Spleen (tissue), 11 donors: ENCODE results near the gene UBXN11. TPM values are rescaled to one million over a fixed set of nuclear protein-coding genes. Genes with fewer than 3 reads are reported as not detected.

Experiments
- DNase-seq: peaks from one replicate; pipeline ENCODE4 v3.0.0-alpha.2; 2020
- H3K27ac ChIP-seq, 8 donors: fragments of 200-600 bp; sonication (generic) in 7 of 8; 1 replicate in 4 of 8; 2 replicates in 4 of 8; pipeline versions ENCODE4 v1.5.0 to v1.8.0; 2016 to 2021; ENCODE audit warnings: inconsistent platforms in 4 of 8, mild to moderate bottlenecking in 4 of 8, moderate library complexity in 1 of 8
- H3K27me3 ChIP-seq, 7 donors: fragments of 200-600 bp; sonication (generic) in 6 of 7; replicated peaks in 1 of 7; 1 replicate in 4 of 7; 2 replicates in 3 of 7; pipeline versions ENCODE4 v1.5.0 to v1.8.0; 2016 to 2021; ENCODE audit warnings: inconsistent platforms in 3 of 7, mild to moderate bottlenecking in 1 of 7
- H3K36me3 ChIP-seq, 6 donors: fragments of 200-600 bp; sonication (generic) in 5 of 6; 1 replicate in 4 of 6; 2 replicates in 2 of 6; pipeline versions ENCODE4 v1.5.0 to v1.8.0; 2016 to 2021; ENCODE audit warnings: inconsistent platforms in 2 of 6
- H3K4me1 ChIP-seq, 6 donors: fragments of 200-600 bp; sonication (generic) in 5 of 6; 1 replicate in 3 of 6; 2 replicates in 3 of 6; pipeline versions ENCODE4 v1.5.0 to v1.8.0; 2016 to 2021; ENCODE audit warnings: inconsistent platforms in 3 of 6
- H3K4me3 ChIP-seq, 8 donors: fragments of 200-600 bp; sonication (generic) in 7 of 8; 1 replicate in 4 of 8; 2 replicates in 4 of 8; pipeline versions ENCODE4 v1.5.0 to v1.8.0; 2016 to 2021; ENCODE audit warnings: inconsistent platforms in 4 of 8, mild to moderate bottlenecking in 4 of 8, moderate library complexity in 2 of 8
- H3K9me3 ChIP-seq, 8 donors: fragments of 200-600 bp; sonication (generic) in 7 of 8; 1 replicate in 4 of 8; 2 replicates in 4 of 8; pipeline versions ENCODE4 v1.5.0 to v1.8.0; 2016 to 2021; ENCODE audit warnings: inconsistent platforms in 4 of 8
- POLR2A ChIP-seq, 3 donors: fragments of 450-650 bp; IDR thresholded peaks; one replicate each; pipeline ENCODE4 v1.5.1; 2017; ENCODE audit warnings: antibody characterized with exemption in 3 of 3, mild to moderate bottlenecking in 1 of 3
- POLR2AphosphoS5 ChIP-seq, 3 donors: sonication (generic); formaldehyde crosslinking; IDR thresholded peaks; one replicate each; pipeline ENCODE4 v1.5.1; 2017; ENCODE audit warnings: antibody characterized with exemption in 3 of 3
- WGBS, 5 donors: extraction: QIAGEN DNeasy Blood & Tissue Kit in 3 of 5; methylation state at CpG; one replicate each; pipeline versions ENCODE4 v1.1.5 to v1.1.7; 2013 to 2018; 5-methylcytosine and 5-hydroxymethylcytosine counted together
- intact Hi-C: fragments of 100-400 bp; cut with DNase I; formaldehyde crosslinking; loops from one replicate; pipeline ENCODE4 v1.15.0; 2023; ENCODE audit warnings: low total_unique reads
- polyA plus RNA-seq, 3 donors: library from polyadenylated mRNA; stranded (reverse); fragments of 200-250 nt; gene quantifications; one replicate each; pipeline ENCODE4 v1.2.1, GENCODE V29; 2013
- total RNA-seq, 7 donors: library from RNA; depleted of rRNA in 3 of 7; stranded (reverse); fragments of >200 nt in 3 of 7; fragmentation: NEBNext Ultra II Directional in 4 of 7; extraction: Animal tissue kit (Norgen Biotek cat#: 25700) in 4 of 7; gene quantifications; one replicate each; pipeline versions ENCODE4 v1.1.0 to v1.2.1, GENCODE V29; 2016 to 2021
- TF ChIP-seq, protein P1 (sequence below), 11 experiments: fragments of 200-600 bp in 7 of 11; fragments of 450-650 bp in 4 of 11; sonication (generic) in 4 of 11; IDR thresholded peaks in 8 of 11; conservative IDR thresholded peaks in 3 of 11; 1 replicate in 7 of 11; 2 replicates in 4 of 11; pipeline versions ENCODE4 v1.4.0 to v1.8.0; 2016 to 2021; ENCODE audit warnings: antibody characterized with exemption in 11 of 11, inconsistent platforms in 4 of 11, mild to moderate bottlenecking in 1 of 11
- donor health status: healthy with polysubstance abuse.
- donor health status: DM: no; HTN: no; CAD: no; lungs with moderate emphysema.
- donor health status: DM: no; HTN: no; CAD: no.
- donor health status: Bipolar disorder and iron deficiency.
- donor health status: healthy.
- donor health status: DM: no; HTN: no; CAD: no.
- donor health status: DM: yes; HTN: yes; CAD: no.

UBXN11 gene
- total and polyA plus RNA-seq, 10 donors, result 25.1 to 67.8 (median 49.2) TPM

- WGBS, 5 donors, result 36 to 53% (median 44%) methylated on average over 10 to 11 of the region's 11 CpGs
- TF ChIP-seq POLR2AphosphoS5 (IDR thresholded peaks at IDR 0.05) (peak; percentile 2 to 59 (median 48)), POLR2A (IDR thresholded peaks at IDR 0.05) (no peak)
- intact Hi-C loops, result no loop called here
- no peaks in the 10 kb centered on the region for H3K27me3 ChIP-seq
- peaks cover 61 to 81% (median 79%) of the 10 kb centered on the region in 6 donors for H3K4me1 ChIP-seq
- peaks cover 0 to 29% (median 0%) of the 10 kb centered on the region in 6 donors for H3K36me3 ChIP-seq
- H3K4me3 ChIP-seq, result peak overlapping the region in 1 of 8 donors; percentile 49
- DNase-seq, result peak; percentile 87
- peak overlapping the region; percentile 84 to 99 (median 94) for H3K27ac ChIP-seq
- no peaks in the 10 kb centered on the region for H3K9me3 ChIP-seq
Observed at GRCh38 chr1:26290122-26290881, 16.1 kb downstream of the UBXN11 start.

DNA sequence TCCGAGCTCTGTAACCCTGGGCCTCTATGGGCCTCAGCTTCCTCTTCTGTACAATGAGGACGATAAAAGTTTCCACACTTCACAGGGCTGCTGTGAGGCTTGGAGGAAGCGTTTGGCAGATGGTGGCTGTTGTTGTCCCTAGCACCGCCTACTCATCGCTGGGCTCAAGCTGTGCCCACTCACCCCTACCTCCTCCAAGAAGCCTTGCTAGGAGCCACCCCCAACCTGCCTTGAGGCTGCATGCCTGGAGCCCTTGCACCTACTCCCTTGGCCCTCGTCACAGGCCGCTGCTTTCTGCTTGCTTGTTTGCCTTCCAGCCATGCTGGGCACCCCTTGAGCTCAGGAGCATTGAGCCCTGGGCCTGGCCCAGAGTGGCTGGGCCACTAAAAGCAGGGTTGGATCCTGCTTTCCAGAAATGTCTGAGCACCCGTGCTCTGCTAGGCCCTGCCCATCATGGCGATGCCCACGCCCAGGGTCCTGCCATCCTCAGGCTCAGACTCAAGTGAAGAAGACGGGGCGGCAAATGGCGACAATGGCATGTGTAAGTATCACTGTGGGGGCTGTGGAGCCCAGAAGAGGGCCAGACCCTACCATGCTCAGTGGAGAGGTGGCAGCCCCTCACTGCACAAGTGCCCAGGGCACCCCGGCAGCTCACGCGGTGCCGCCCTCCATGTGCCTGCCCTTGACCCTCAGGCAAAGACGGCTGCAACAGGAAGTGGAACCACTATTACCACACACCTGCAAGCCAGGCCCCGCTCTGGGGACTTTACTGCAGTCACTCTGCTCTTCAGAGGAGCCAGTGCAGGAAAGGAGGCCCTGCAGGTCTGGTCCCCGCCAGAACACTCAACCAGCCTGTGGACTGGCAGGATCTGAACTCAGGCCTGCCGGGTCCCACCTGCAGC, 17.0 kb downstream of the UBXN11 start:
- Histone ChIP-seq H3K4me1 (peaks cover 70 to 90% (median 88%) of the 10 kb centered on the region in 6 donors), H3K27me3 (no peaks in the 10 kb centered on the region), H3K27ac (peak overlapping the region; percentile 84 to 99 (median 94)), H3K36me3 (peaks cover 0 to 28% (median 0%) of the 10 kb centered on the region in 6 donors), H3K4me3 (peak overlapping the region in 1 of 8 donors; percentile 49), H3K9me3 (no peaks in the 10 kb centered on the region)
- intact Hi-C loops, result no loop called here
- WGBS, 5 donors, result 32 to 46% (median 37%) methylated on average over 11 to 21 of the region's 21 CpGs
- TF ChIP-seq POLR2AphosphoS5 (IDR thresholded peaks at IDR 0.05) (peak; percentile 79 to 82 (median 81)), POLR2A (IDR thresholded peaks at IDR 0.05) (no peak)
- TF ChIP-seq, protein P1, sequence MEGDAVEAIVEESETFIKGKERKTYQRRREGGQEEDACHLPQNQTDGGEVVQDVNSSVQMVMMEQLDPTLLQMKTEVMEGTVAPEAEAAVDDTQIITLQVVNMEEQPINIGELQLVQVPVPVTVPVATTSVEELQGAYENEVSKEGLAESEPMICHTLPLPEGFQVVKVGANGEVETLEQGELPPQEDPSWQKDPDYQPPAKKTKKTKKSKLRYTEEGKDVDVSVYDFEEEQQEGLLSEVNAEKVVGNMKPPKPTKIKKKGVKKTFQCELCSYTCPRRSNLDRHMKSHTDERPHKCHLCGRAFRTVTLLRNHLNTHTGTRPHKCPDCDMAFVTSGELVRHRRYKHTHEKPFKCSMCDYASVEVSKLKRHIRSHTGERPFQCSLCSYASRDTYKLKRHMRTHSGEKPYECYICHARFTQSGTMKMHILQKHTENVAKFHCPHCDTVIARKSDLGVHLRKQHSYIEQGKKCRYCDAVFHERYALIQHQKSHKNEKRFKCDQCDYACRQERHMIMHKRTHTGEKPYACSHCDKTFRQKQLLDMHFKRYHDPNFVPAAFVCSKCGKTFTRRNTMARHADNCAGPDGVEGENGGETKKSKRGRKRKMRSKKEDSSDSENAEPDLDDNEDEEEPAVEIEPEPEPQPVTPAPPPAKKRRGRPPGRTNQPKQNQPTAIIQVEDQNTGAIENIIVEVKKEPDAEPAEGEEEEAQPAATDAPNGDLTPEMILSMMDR (IDR thresholded peaks at IDR 0.05 in 8 of 11, conservative IDR thresholded peaks at IDR 0.05 in 3 of 11), result peak in 1 of 11 experiments; percentile 21
- peak; percentile 96 for DNase-seq

- H3K4me1 ChIP-seq, result peaks cover 76 to 100% (median 98%) of the 10 kb centered on the region in 6 donors
- peaks cover 0 to 28% (median 0%) of the 10 kb centered on the region in 6 donors for H3K36me3 ChIP-seq
- peak overlapping the region in 1 of 8 donors; percentile 49 for H3K4me3 ChIP-seq
- H3K27me3 ChIP-seq, result no peaks in the 10 kb centered on the region
- WGBS, 5 donors, result 17 to 32% (median 24%) methylated on average over 3 to 5 of the region's 5 CpGs
- no peaks in the 10 kb centered on the region for H3K9me3 ChIP-seq
- H3K27ac ChIP-seq, result peak overlapping the region; percentile 84 to 99 (median 94)
- TF ChIP-seq, protein P1 (IDR thresholded peaks at IDR 0.05 in 8 of 11, conservative IDR thresholded peaks at IDR 0.05 in 3 of 11), result peak in 1 of 11 experiments; percentile 4
- TF ChIP-seq POLR2A (IDR thresholded peaks at IDR 0.05) (no peak), POLR2AphosphoS5 (IDR thresholded peaks at IDR 0.05) (peak; percentile 3 to 14 (median 8))
- DNase-seq, result peak; percentile 85
- intact Hi-C loops, result no loop called here
Observed at GRCh38 chr1:26288311-26288941, 18.0 kb downstream of the UBXN11 start.

DNA sequence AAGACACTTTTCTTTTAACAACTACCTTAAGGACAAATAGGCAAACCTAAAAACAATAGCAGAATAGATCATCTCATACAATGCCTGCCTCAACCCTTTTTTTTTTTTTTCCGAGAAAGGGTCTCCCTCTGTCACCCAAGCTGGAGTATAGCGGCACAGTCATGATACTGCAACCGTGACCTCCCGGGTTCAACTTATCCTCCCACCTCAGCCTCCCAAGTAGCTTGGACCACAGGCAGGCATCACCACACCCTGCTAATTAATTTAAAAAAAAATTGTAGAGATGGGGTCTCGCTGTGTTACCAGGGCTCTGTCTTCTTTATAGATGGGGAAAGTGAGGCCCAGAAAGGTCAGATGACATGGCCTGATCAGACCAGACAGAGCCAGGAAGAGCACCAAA, 18.6 kb downstream of the UBXN11 start:
- peaks cover 76 to 100% (median 100%) of the 10 kb centered on the region in 6 donors for H3K4me1 ChIP-seq
- no peak for DNase-seq
- H3K9me3 ChIP-seq, result no peaks in the 10 kb centered on the region
- H3K27me3 ChIP-seq, result no peaks in the 10 kb centered on the region
- 40 to 63% (median 54%) methylated on average over 5 of the region's 5 CpGs for WGBS, 5 donors
- intact Hi-C loops, result no loop called here
- peak overlapping the region in 1 of 8 donors; percentile 35 for H3K4me3 ChIP-seq
- H3K27ac ChIP-seq, result peak overlapping the region; percentile 84 to 99 (median 94)
- H3K36me3 ChIP-seq, result peaks cover 0 to 28% (median under 1%) of the 10 kb centered on the region in 6 donors
- TF ChIP-seq POLR2A (IDR thresholded peaks at IDR 0.05), result no peak
- TF ChIP-seq, protein P1 (IDR thresholded peaks at IDR 0.05 in 8 of 11, conservative IDR thresholded peaks at IDR 0.05 in 3 of 11), result no peak
- TF ChIP-seq POLR2AphosphoS5 (IDR thresholded peaks at IDR 0.05), result no peak
